Esophagus muscularis mucosa (tissue), 4 donors: Measurements from ENCODE around the gene APOB.

ENCODE experiments used
- EP300 ChIP-seq: sonication (generic); formaldehyde crosslinking; IDR thresholded peaks from one replicate; pipeline ENCODE4 v1.6.1; 2017; ENCODE audit warnings: antibody characterized with exemption
- POLR2A ChIP-seq: fragments of 450-650 bp; IDR thresholded peaks from one replicate; pipeline ENCODE4 v1.6.1; 2017; ENCODE audit warnings: antibody characterized with exemption, moderate library complexity, mild to moderate bottlenecking, low read depth
- TF ChIP-seq, protein P1 (sequence below), 3 experiments: fragments of 200-600 bp in 2 of 3; fragments of 450-650 bp in 1 of 3; sonication (generic) in 2 of 3; IDR thresholded peaks; one replicate each; pipeline ENCODE4 v1.5.1; 2017 to 2019; ENCODE audit warnings: antibody characterized with exemption in 3 of 3, mild to moderate bottlenecking in 2 of 3, moderate library complexity in 1 of 3

DNA sequence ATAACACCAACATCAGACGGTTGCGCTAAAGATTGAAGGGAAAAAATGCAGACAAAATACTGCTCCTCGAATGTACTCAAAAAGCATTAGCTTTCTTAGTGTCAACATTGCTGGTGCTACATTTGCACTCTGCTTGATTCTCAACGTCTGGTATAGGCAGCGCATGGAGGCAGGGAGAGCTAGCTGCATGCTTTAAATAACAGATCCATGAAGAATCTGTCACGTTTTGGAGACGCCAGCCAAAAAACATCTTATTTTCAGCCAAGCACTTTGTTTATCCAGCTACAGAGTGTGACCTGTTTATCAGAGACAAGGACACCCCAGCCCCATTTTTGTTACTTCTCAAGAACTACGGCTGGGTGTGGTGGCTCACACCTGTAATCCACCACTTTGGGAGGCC, 59.5 kb downstream of the APOB start:
- TF ChIP-seq, protein P1, sequence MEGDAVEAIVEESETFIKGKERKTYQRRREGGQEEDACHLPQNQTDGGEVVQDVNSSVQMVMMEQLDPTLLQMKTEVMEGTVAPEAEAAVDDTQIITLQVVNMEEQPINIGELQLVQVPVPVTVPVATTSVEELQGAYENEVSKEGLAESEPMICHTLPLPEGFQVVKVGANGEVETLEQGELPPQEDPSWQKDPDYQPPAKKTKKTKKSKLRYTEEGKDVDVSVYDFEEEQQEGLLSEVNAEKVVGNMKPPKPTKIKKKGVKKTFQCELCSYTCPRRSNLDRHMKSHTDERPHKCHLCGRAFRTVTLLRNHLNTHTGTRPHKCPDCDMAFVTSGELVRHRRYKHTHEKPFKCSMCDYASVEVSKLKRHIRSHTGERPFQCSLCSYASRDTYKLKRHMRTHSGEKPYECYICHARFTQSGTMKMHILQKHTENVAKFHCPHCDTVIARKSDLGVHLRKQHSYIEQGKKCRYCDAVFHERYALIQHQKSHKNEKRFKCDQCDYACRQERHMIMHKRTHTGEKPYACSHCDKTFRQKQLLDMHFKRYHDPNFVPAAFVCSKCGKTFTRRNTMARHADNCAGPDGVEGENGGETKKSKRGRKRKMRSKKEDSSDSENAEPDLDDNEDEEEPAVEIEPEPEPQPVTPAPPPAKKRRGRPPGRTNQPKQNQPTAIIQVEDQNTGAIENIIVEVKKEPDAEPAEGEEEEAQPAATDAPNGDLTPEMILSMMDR (IDR thresholded peaks at IDR 0.05): no peak
- TF ChIP-seq POLR2A (no peak), EP300 (no peak)
